GM18861 (cell line): ENCODE measurements around the gene C9orf152.
"Not testable (repeated sequence)": the region's sequence is repeated elsewhere in the genome, so short reads cannot be mapped to it uniquely, and the experiment has no call there.

ENCODE experiments used
- ATAC-seq: cut with Tn5 transposase; IDR thresholded peaks from one replicate; pipeline ENCODE4 v1.9.1; 2021; ENCODE audit not compliant: unreplicated experiment

The C9orf152 gene

GRCh38 chr9:110208031-110208430 is at the start of gene C9orf152:
Gene C9orf152, minus strand, starts transcription at chr9:110208159. Its CDS starts 580 bp downstream, at chr9:110207579.
- no peak for ATAC-seq

- no peak for ATAC-seq
Measured at GRCh38 chr9:110257097-110257841, 49.3 kb upstream of the C9orf152 start.

DNA sequence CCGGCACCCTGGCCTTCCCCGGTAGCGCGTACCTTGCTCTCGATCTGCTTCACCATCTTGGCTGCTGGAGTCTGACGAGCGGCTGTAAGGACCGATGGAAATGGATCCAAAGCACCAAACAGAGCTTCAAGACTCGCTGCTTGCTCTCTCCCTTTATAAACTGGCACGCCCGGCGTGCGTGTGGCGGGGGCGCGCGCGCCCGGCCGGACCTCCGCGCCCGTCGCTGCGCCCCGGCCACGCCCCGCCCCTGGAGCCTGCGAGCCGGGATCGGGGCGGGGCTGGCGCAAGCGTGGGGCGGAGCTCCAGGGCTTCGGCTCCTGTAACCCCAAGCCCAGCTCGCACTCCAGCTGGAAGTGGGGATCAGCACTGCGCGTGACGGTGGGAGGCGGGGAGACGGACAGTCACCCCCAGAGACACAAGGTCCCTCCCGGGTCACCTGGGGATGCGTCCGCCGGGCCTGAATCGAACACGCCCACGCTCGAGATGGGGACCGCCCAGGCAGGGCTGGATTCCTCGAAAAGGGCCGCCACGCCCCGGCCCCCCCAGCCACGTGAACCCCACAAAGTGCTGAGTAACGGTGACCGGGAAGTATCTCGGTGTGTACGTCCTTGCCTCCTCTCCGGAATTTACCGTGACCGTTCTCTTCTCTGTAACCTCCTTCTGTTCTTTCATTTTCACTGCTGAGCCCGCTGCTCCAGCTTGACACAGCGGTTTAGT is 48.6 kb upstream of the C9orf152 start, which contains the start of gene TXN:
Gene TXN, minus strand, starts transcription at position 128 of the 717 bp plus-strand sequence. Its CDS starts 72 bp downstream, at position 56.
- ATAC-seq = peak; percentile 55

- ATAC-seq = peak; percentile 5
Measured at GRCh38 chr9:110255463-110256379, 47.8 kb upstream of the C9orf152 start.

DNA sequence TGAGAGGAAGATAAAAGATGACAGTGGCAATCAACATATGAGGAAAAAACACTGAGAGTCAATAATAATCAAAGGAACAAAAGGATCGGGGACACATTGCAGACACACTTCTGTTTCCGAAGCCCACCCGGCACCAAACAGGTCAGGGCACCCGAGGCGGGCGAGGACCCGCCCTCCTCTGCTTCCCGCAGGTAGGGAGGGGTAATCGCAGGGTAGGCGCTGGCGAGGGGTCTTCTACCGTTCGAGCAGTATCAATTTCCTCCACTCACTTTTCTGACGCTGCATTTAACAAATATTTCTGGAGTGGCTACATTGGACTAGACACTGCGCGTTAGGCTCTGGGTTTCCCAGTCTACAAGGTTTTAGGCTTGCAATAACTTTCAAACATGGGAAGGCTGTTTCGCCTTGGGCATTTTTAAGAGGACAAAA is 47.1 kb upstream of the C9orf152 start:
- ATAC-seq = no peak

DNA sequence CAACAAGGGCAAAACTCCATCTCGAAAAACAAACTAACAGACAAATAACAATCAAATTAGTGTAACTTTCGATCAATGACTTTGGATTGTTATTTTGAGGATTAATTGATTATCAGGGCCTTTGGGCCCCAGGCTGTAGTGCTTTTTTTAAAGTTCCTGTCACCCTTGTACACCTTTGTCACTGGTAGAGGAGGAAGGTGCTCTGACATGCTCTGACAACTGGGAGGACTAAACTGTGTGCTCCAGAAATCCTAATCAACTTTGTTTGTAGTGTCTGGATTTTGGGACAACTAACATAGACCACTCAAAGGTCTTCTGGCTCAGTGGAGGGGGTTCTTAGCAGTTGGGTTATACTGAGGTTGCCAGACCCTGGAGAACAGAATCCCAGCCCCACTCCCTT is 46.5 kb upstream of the C9orf152 start:
- ATAC-seq = no peak

GRCh38 chr9:110252509-110253139 is 44.7 kb upstream of the C9orf152 start:
- ATAC-seq = no peak

- ATAC-seq = not testable (repeated sequence)
Measured at GRCh38 chr9:110251770-110252169, 43.8 kb upstream of the C9orf152 start.

DNA sequence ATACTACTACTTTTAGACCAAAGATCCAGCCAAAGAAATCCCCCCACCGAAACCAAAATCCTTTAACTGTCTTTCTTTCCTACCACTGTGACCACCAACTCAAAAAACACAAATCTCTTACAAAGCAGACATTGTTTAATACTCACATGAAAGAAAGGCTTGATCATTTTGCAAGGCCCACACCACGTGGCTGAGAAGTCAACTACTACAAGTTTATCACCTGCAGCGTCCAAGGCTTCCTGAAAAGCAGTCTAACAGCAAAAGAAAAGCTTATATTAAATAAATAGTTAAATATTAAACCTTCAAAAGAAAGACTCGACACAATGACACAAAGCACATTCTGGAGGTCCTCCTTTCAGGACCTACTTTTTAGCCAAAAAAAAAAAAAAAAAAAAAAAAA is 43.3 kb upstream of the C9orf152 start:
- no peak for ATAC-seq

GRCh38 chr9:110249603-110250002 is 41.6 kb upstream of the C9orf152 start:
- no peak for ATAC-seq

GRCh38 chr9:110248361-110248760 is 40.4 kb upstream of the C9orf152 start:
- ATAC-seq = no peak

- no peak for ATAC-seq
Measured at GRCh38 chr9:110246214-110246613, 38.3 kb upstream of the C9orf152 start.

- ATAC-seq = no peak
Measured at GRCh38 chr9:110244616-110245015, 36.7 kb upstream of the C9orf152 start.

DNA sequence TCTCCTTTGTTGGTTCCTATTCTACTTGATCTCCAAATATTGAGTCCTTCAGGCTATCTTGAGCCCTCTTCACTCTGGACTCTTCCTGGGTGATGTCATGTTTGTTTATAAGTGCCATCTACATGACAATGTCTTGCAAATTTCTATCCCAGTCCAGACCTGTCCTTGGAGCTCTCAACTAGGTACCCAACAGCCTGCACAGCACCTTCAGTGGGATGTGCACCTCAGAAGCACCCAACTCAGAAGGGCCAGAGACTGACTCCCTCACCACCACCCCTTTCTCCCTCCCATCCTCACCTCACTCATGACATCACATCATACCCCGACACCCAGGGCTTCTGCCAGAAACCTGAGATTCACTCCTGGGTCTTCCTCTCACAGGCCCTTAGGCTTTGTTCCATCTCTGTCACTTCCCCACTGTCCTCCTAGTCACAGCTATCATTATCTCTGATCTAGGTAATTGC is 33.9 kb upstream of the C9orf152 start:
- no peak for ATAC-seq

GRCh38 chr9:110241260-110241857 is 33.4 kb upstream of the C9orf152 start:
- ATAC-seq = no peak

- ATAC-seq = no peak
Measured at GRCh38 chr9:110240198-110240597, 32.2 kb upstream of the C9orf152 start.

- ATAC-seq = no peak
Measured at GRCh38 chr9:110228321-110228720, 20.4 kb upstream of the C9orf152 start.

DNA sequence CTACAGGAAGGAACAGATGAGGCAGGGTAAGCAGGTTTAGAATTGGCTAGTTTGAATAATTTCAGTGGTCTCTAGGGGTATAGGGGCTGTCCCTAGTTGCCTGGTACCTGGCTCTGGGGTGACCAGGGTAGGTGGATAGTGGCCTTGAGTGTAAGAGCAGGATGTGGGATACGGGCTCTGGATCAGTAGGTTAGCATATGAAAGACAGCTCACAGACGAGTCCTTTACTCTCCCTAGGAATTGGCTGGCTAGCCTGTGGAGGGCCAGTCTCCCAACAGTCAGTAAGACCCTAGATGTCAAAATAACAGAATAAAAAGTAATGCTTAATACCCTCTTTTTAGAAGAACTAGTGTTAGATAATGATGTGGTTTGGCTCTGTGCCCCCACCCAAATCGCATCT is 16.6 kb upstream of the C9orf152 start:
- ATAC-seq = no peak

DNA sequence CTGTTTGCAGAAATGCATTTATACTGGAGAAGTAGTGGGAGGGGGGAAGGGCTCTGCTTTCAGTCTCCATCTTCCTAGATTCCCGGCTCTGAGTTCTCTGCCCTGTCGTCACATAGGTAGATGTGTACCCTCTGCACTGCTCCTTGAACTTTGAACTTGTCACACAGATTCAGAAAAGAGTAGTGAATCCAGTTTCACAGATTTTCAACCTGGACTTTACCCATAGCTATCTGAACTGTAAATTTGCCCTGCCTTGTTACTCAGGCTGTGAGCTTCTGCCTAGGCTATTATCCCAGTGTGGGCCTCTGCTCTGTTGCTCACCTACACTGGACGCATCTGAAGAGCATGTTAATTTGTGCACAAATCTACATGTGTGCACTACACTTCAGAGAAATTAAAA is 12.8 kb upstream of the C9orf152 start:
- no peak for ATAC-seq

DNA sequence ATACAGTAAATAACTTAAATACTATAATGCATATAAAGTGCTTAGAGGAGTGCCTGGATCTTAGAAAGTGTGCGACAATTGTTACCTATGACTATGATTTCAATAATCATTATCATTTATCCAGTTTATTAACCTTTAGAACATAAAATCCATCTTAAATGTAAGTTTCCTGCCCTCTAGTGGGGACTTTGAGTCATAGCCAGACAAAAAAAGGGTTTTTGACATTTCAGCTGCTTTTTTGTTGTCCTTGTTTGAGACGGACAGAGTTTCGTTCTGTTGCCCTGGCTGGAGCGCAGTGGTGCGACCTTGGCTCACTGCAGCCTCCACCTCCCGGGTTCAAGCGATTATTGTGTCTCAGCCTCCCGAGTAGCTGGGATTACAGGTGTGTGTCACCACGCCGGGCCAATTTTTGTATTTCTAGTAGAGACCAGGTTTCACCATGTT is 9.7 kb upstream of the C9orf152 start:
- ATAC-seq = no peak
